ENCODE results near the gene UXS1. TPM values are rescaled to one million over a fixed set of nuclear protein-coding genes. Genes with fewer than 3 reads are reported as not detected.
A peak's percentile ranks its signal among the peaks of the same experiment; 100 is the strongest.
"Not testable (repeated sequence)": the region's sequence is repeated elsewhere in the genome, so short reads cannot be mapped to it uniquely, and the experiment has no call there.

The UXS1 gene
- total RNA-seq, 2 donors from 2014 or later = 33.9 to 39.9 TPM

GRCh38 chr2:106153781-106154180, 40.3 kb downstream of the UXS1 start:
- peaks cover 36% of the 10 kb centered on the region for H3K4me1 Mint-ChIP-seq (ENCODE audit: low read depth)
- H3K9me3 Mint-ChIP-seq = peaks cover 13 to 15% of the 10 kb centered on the region in 2 donors

GRCh38 chr2:106147665-106148064, 46.4 kb downstream of the UXS1 start:
- Mint-ChIP-seq H3K9me3 (peaks cover 0 to 1% of the 10 kb centered on the region in 2 donors), H3K27ac (peak overlapping the region; percentile 96), H3K4me1 (ENCODE audit: low read depth) (peaks cover 50% of the 10 kb centered on the region), H3K4me3 (peak overlapping the region; percentile 35 to 91), H3K36me3 (ENCODE audit: insufficient read depth in 2 of 2) (peaks cover 13 to 27% of the 10 kb centered on the region in 2 donors), H3K27me3 (ENCODE audit: low read depth) (no peaks in the 10 kb centered on the region)
- ATAC-seq (replicated peaks in 1 of 2) = peak; percentile 52 to 57
- DNase-seq = no peak

More at GRCh38 chr2:106153781-106154180, 40.3 kb downstream of the UXS1 start:
- DNase-seq = no peak
- peaks cover 29 to 44% of the 10 kb centered on the region in 2 donors for H3K36me3 Mint-ChIP-seq (ENCODE audit: insufficient read depth in 2 of 2)
- no peaks in the 10 kb centered on the region for H3K27me3 Mint-ChIP-seq (ENCODE audit: low read depth)
- H3K27ac Mint-ChIP-seq = no peak overlapping the region
- ATAC-seq (replicated peaks in 1 of 2) = no peak
- no peak overlapping the region for H3K4me3 Mint-ChIP-seq

GRCh38 chr2:106147159-106147558, 46.9 kb downstream of the UXS1 start:
- H3K36me3 Mint-ChIP-seq (ENCODE audit: insufficient read depth in 2 of 2) = peaks cover 13 to 27% of the 10 kb centered on the region in 2 donors
- no peaks in the 10 kb centered on the region for H3K27me3 Mint-ChIP-seq (ENCODE audit: low read depth)
- ATAC-seq (replicated peaks in 1 of 2) = no peak
- H3K4me1 Mint-ChIP-seq (ENCODE audit: low read depth) = peaks cover 55% of the 10 kb centered on the region
- peaks cover 0 to under 1% of the 10 kb centered on the region in 2 donors for H3K9me3 Mint-ChIP-seq
- H3K27ac Mint-ChIP-seq = peak overlapping the region; percentile 96
- DNase-seq = no peak
- peak overlapping the region; percentile 12 to 91 for H3K4me3 Mint-ChIP-seq

- Mint-ChIP-seq H3K36me3 (ENCODE audit: insufficient read depth in 2 of 2) (peaks cover 15 to 18% of the 10 kb centered on the region in 2 donors), H3K4me1 (ENCODE audit: low read depth) (peaks cover 75% of the 10 kb centered on the region), H3K9me3 (no peaks in the 10 kb centered on the region), H3K27me3 (ENCODE audit: low read depth) (no peaks in the 10 kb centered on the region), H3K4me3 (peak overlapping the region; percentile 46 to 86), H3K27ac (peak overlapping the region; percentile 96)
- ATAC-seq (replicated peaks in 1 of 2) = peak; percentile 67 to 80
- peak; percentile 38 to 55 for DNase-seq
Observed at GRCh38 chr2:106144621-106145331, 49.3 kb downstream of the UXS1 start.

- Mint-ChIP-seq H3K27ac (peak overlapping the region; percentile 96), H3K36me3 (ENCODE audit: insufficient read depth in 2 of 2) (peaks cover 13 to 16% of the 10 kb centered on the region in 2 donors), H3K9me3 (no peaks in the 10 kb centered on the region), H3K4me1 (ENCODE audit: low read depth) (peaks cover 86% of the 10 kb centered on the region), H3K27me3 (ENCODE audit: low read depth) (no peaks in the 10 kb centered on the region), H3K4me3 (peak overlapping the region; percentile 25 to 86)
- no peak for DNase-seq
- no peak for ATAC-seq (replicated peaks in 1 of 2)
Observed at GRCh38 chr2:106143495-106144215, 50.4 kb downstream of the UXS1 start.

- DNase-seq (peak; percentile 54), ATAC-seq (replicated peaks in 1 of 2) (peak; percentile 25 to 27)
- Mint-ChIP-seq H3K4me3 (peak overlapping the region; percentile 27 to 49), H3K27me3 (ENCODE audit: low read depth) (no peaks in the 10 kb centered on the region), H3K9me3 (no peaks in the 10 kb centered on the region), H3K36me3 (ENCODE audit: insufficient read depth in 2 of 2) (peaks cover 13 to 14% of the 10 kb centered on the region in 2 donors), H3K27ac (peak overlapping the region; percentile 91), H3K4me1 (ENCODE audit: low read depth) (peaks cover 90% of the 10 kb centered on the region)
Observed at GRCh38 chr2:106142683-106143082, 51.4 kb downstream of the UXS1 start.

GRCh38 chr2:106140913-106141312, 53.2 kb downstream of the UXS1 start:
- Mint-ChIP-seq H3K4me1 (ENCODE audit: low read depth) (peaks cover 75% of the 10 kb centered on the region), H3K36me3 (ENCODE audit: insufficient read depth in 2 of 2) (peaks cover 13% of the 10 kb centered on the region in 2 donors)

GRCh38 chr2:106140113-106140512, 54.0 kb downstream of the UXS1 start:
- H3K9me3 Mint-ChIP-seq = no peaks in the 10 kb centered on the region
- H3K27me3 Mint-ChIP-seq (ENCODE audit: low read depth) = no peaks in the 10 kb centered on the region
- H3K27ac Mint-ChIP-seq = peak overlapping the region; percentile 97
- DNase-seq (no peak), ATAC-seq (replicated peaks in 1 of 2) (no peak)
- peaks cover 71% of the 10 kb centered on the region for H3K4me1 Mint-ChIP-seq (ENCODE audit: low read depth)
- peak overlapping the region; percentile 85 to 97 for H3K4me3 Mint-ChIP-seq
- H3K36me3 Mint-ChIP-seq (ENCODE audit: insufficient read depth in 2 of 2) = peaks cover 13% of the 10 kb centered on the region in 2 donors

More at GRCh38 chr2:106140913-106141312, 53.2 kb downstream of the UXS1 start:
- H3K27me3 Mint-ChIP-seq (ENCODE audit: low read depth) = no peaks in the 10 kb centered on the region
- H3K27ac Mint-ChIP-seq = peak overlapping the region; percentile 97
- H3K9me3 Mint-ChIP-seq = no peaks in the 10 kb centered on the region
- ATAC-seq (replicated peaks in 1 of 2) = peak; percentile 38 to 62
- DNase-seq = no peak
- peak overlapping the region; percentile 51 to 97 for H3K4me3 Mint-ChIP-seq

- ATAC-seq (replicated peaks in 1 of 2) = peak; percentile 23 to 39
- Mint-ChIP-seq H3K4me3 (peak overlapping the region; percentile 85 to 97), H3K9me3 (no peaks in the 10 kb centered on the region), H3K36me3 (ENCODE audit: insufficient read depth in 2 of 2) (peaks cover 9 to 10% of the 10 kb centered on the region in 2 donors), H3K27ac (peak overlapping the region; percentile 97), H3K4me1 (ENCODE audit: low read depth) (peaks cover 64% of the 10 kb centered on the region), H3K27me3 (ENCODE audit: low read depth) (no peaks in the 10 kb centered on the region)
- no peak for DNase-seq
Observed at GRCh38 chr2:106139238-106139935, 54.7 kb downstream of the UXS1 start.

- Mint-ChIP-seq H3K27ac (peak overlapping the region; percentile 97), H3K4me3 (peak overlapping the region; percentile 85 to 97), H3K4me1 (ENCODE audit: low read depth) (peaks cover 57% of the 10 kb centered on the region), H3K9me3 (no peaks in the 10 kb centered on the region), H3K36me3 (ENCODE audit: insufficient read depth in 2 of 2) (peaks cover 8% of the 10 kb centered on the region in 2 donors), H3K27me3 (ENCODE audit: low read depth) (no peaks in the 10 kb centered on the region)
- DNase-seq = no peak
- ATAC-seq (replicated peaks in 1 of 2) = peak; percentile 3 to 23
Observed at GRCh38 chr2:106138543-106139237, 55.4 kb downstream of the UXS1 start.

GRCh38 chr2:106137731-106138521, 56.2 kb downstream of the UXS1 start:
- Mint-ChIP-seq H3K9me3 (no peaks in the 10 kb centered on the region), H3K27ac (peak overlapping the region; percentile 97), H3K4me3 (peak overlapping the region; percentile 85 to 97), H3K36me3 (ENCODE audit: insufficient read depth in 2 of 2) (peaks cover 5 to 6% of the 10 kb centered on the region in 2 donors), H3K27me3 (ENCODE audit: low read depth) (no peaks in the 10 kb centered on the region), H3K4me1 (ENCODE audit: low read depth) (peaks cover 49% of the 10 kb centered on the region)
- peak; percentile 39 to 44 for ATAC-seq (replicated peaks in 1 of 2)
- DNase-seq = no peak

- not testable (repeated sequence) for H3K9me3 Mint-ChIP-seq; H3K27ac Mint-ChIP-seq; H3K4me3 Mint-ChIP-seq; ATAC-seq (replicated peaks in 1 of 2); H3K27me3 Mint-ChIP-seq (ENCODE audit: low read depth); DNase-seq; H3K36me3 Mint-ChIP-seq (ENCODE audit: insufficient read depth in 2 of 2)
- H3K4me1 Mint-ChIP-seq (ENCODE audit: low read depth) = peaks cover 29% of the 10 kb centered on the region
Observed at GRCh38 chr2:106131192-106131591, 62.9 kb downstream of the UXS1 start.
